Measurements from ENCODE around the gene UACA. TPM values are rescaled to one million over a fixed set of nuclear protein-coding genes. Genes with fewer than 3 reads are reported as not detected.
A peak's percentile ranks its signal among the peaks of the same experiment; 100 is the strongest.

UACA gene
- total RNA-seq, 1 donor from 2014 or later: 18.2 TPM

DNA sequence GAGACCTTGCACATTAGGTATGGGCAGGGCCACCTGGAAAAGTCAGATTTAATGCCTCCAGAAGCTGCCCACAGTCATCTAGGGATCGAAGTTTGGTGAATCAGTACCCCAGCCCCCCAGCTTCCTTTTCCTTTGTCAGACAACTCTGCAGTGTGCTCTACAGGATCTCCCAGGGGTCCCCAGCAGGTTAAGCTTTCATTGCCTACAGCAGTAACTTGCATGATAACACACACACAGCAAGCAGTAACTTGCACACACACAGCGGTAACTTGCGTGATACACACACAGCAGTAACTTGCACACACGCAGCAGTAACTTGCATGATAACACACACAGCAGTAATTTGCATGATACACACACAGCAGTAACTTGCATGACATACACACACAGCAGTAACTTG lies 131.3 kb downstream of the UACA start:
- FAIRE-seq: no peak
- H3K36me3 ChIP-seq (ENCODE audit: control insufficient read depth, insufficient read depth, low read length): no peaks in the 10 kb centered on the region

DNA sequence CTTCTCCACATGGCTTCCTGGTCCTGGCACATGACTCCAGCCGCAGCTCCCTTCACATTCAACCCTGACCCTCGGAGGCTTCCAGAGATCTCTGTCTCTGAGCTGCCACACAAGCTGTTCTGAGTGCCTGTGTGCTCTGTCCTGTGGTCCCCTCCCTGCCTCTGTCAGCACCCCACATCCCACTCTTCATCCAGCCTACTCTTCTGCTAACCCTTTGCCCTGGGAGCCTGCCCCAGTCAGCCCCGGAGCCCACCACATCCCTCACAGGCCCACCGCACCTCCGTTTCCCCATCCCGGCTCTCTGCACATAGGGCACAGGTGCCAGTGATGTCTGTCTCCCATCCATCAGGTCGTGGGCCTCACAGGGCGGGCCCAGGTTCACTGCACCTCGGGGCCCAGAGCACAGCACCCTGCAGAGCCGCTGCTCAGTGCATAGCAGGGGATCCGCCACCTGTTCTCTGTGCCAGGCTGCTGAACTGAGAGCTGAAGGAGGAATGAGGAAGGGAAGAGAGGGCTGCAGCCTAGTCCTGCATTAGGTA lies 133.6 kb downstream of the UACA start:
- Histone ChIP-seq H3K36me3 (ENCODE audit: control insufficient read depth, insufficient read depth, low read length) (no peaks in the 10 kb centered on the region), H3K27me3 (ENCODE audit: control insufficient read depth, insufficient read depth, low read length) (no peaks in the 10 kb centered on the region), H3K4me3 (ENCODE audit: low read depth, low read length) (no peak overlapping the region)
- TF ChIP-seq, protein P1, sequence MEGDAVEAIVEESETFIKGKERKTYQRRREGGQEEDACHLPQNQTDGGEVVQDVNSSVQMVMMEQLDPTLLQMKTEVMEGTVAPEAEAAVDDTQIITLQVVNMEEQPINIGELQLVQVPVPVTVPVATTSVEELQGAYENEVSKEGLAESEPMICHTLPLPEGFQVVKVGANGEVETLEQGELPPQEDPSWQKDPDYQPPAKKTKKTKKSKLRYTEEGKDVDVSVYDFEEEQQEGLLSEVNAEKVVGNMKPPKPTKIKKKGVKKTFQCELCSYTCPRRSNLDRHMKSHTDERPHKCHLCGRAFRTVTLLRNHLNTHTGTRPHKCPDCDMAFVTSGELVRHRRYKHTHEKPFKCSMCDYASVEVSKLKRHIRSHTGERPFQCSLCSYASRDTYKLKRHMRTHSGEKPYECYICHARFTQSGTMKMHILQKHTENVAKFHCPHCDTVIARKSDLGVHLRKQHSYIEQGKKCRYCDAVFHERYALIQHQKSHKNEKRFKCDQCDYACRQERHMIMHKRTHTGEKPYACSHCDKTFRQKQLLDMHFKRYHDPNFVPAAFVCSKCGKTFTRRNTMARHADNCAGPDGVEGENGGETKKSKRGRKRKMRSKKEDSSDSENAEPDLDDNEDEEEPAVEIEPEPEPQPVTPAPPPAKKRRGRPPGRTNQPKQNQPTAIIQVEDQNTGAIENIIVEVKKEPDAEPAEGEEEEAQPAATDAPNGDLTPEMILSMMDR (IDR thresholded peaks at IDR 0.05; ENCODE audit: insufficient read depth, low read length, severe bottlenecking): no peak
- FAIRE-seq (no peak), DNase-seq (ENCODE audit: low read depth) (no peak)

More for the DNA sequence above, 131.3 kb downstream of the UACA start:
- DNase-seq (ENCODE audit: low read depth): no peak
- H3K4me3 ChIP-seq (ENCODE audit: low read depth, low read length): no peak overlapping the region
- TF ChIP-seq, protein P1 (IDR thresholded peaks at IDR 0.05; ENCODE audit: insufficient read depth, low read length, severe bottlenecking): no peak
- no peaks in the 10 kb centered on the region for H3K27me3 ChIP-seq (ENCODE audit: control insufficient read depth, insufficient read depth, low read length)

DNA sequence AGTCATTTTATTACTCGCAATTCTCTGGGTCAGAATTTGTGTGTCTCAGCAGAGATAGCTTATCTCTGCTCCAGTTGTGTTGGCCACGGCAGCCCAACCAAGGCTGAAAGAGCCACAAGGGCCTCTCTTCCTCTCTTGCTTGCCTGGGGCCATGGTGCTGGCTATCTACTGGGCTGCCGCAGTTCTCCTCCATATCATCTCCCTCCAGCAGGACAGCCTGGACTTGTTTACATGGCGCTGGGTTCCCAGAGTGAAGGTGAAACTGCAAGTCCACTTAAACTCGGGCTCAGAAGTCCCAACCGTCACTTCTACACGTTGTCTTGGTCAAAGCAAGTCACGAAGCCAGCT lies 134.8 kb downstream of the UACA start:
- no peak for DNase-seq (ENCODE audit: low read depth)
- no peak overlapping the region for H3K4me3 ChIP-seq (ENCODE audit: low read depth, low read length)
- H3K27me3 ChIP-seq (ENCODE audit: control insufficient read depth, insufficient read depth, low read length): no peaks in the 10 kb centered on the region
- H3K36me3 ChIP-seq (ENCODE audit: control insufficient read depth, insufficient read depth, low read length): no peaks in the 10 kb centered on the region
- no peak for FAIRE-seq
- TF ChIP-seq, protein P1 (IDR thresholded peaks at IDR 0.05; ENCODE audit: insufficient read depth, low read length, severe bottlenecking): no peak

DNA sequence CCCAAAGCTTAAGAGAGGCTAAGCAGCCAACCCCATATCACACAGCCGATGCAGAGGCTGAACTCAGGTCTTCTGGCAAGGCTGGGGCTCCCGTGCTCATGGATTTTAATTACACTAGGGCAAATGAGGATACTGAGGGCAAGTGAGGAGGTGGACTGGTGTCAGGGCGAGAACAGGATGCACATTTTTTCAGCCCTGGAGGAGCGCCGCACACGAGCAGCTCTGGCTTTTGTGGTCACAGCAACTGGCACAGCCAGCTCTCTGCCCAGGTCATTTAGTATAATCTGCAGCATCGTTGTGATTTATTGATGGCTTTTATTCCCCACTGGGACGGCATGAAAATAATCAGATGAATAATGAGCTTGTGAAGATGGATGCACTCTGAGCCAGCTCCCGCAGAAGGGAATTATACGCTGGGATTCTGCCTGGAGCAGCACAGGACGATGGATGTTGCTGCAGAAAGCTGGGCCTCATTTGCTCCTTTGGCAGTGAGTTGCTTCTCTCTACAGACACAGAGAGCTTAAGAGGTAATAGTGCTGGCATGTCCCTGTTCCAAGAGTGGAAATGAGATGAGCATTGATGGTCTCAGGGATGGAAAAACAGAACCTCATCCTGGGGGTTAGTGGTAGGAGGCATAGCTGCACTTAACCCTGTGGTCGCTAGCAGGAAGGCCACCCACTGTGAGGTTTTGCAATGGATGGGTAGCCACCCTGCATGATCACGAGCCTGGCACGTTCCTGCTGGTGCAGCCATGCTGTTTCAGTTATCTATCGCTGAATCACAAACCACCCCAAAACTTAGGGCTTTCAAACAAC lies 135.4 kb downstream of the UACA start:
- peak; percentile 23 for FAIRE-seq
- Histone ChIP-seq H3K27me3 (ENCODE audit: control insufficient read depth, insufficient read depth, low read length) (no peaks in the 10 kb centered on the region), H3K4me3 (ENCODE audit: low read depth, low read length) (no peak overlapping the region), H3K36me3 (ENCODE audit: control insufficient read depth, insufficient read depth, low read length) (no peaks in the 10 kb centered on the region)
- DNase-seq (ENCODE audit: low read depth): no peak
- TF ChIP-seq, protein P1 (IDR thresholded peaks at IDR 0.05; ENCODE audit: insufficient read depth, low read length, severe bottlenecking): no peak

DNA sequence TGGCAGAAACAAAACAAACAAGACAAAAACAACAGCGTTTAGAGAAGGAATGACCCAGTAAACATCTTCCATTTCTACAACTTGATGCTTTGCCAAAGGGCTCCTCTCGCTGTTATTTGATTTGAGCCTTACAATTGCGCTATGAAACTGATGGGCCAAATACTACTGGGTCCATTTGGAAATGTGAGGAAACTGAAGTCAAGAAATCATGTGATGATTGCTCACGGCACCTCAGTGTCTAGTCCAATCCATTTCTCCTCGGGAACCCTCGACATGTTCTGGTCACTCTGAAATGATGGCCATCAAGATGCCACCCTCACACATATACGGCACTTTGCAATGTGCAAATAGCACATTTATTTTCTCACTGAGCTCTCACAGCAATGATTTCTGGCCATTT lies 136.0 kb downstream of the UACA start:
- Histone ChIP-seq H3K27me3 (ENCODE audit: control insufficient read depth, insufficient read depth, low read length) (no peaks in the 10 kb centered on the region), H3K4me3 (ENCODE audit: low read depth, low read length) (no peak overlapping the region), H3K36me3 (ENCODE audit: control insufficient read depth, insufficient read depth, low read length) (no peaks in the 10 kb centered on the region)
- TF ChIP-seq, protein P1 (IDR thresholded peaks at IDR 0.05; ENCODE audit: insufficient read depth, low read length, severe bottlenecking): no peak
- DNase-seq (ENCODE audit: low read depth): no peak
- peak; percentile 64 for FAIRE-seq

Measured in bronchial epithelial cell (primary cell).